Measurements from ENCODE around the gene FUT4.

The FUT4 gene

GRCh38 chr11:94533206-94533605 lies 10.5 kb upstream of the FUT4 start:
- DNase-seq, result no peak
- H3K4me1 ChIP-seq (ENCODE audit: control insufficient read depth, insufficient read depth, low read length, poor library complexity, severe bottlenecking), result no peaks in the 10 kb centered on the region
- H3K27me3 ChIP-seq (replicated peaks; ENCODE audit: control insufficient read depth, insufficient read depth, low read length, poor library complexity, severe bottlenecking), result no peaks in the 10 kb centered on the region
- no peak overlapping the region for H3K27ac ChIP-seq (ENCODE audit: insufficient read depth, low read length, poor library complexity, severe bottlenecking)
- H3K4me3 ChIP-seq (ENCODE audit: insufficient read depth, low read depth, low read length, poor library complexity, severe bottlenecking), result no peak overlapping the region
- H3K9me3 ChIP-seq (ENCODE audit: control insufficient read depth, low read length), result no peaks in the 10 kb centered on the region
- H3K36me3 ChIP-seq (ENCODE audit: control insufficient read depth, insufficient read depth, low read length), result no peaks in the 10 kb centered on the region

GRCh38 chr11:94533696-94534630 lies 9.8 kb upstream of the FUT4 start:
- H3K36me3 ChIP-seq (ENCODE audit: control insufficient read depth, insufficient read depth, low read length), result no peaks in the 10 kb centered on the region
- no peak overlapping the region for H3K27ac ChIP-seq (ENCODE audit: insufficient read depth, low read length, poor library complexity, severe bottlenecking)
- H3K4me3 ChIP-seq (ENCODE audit: insufficient read depth, low read depth, low read length, poor library complexity, severe bottlenecking), result no peak overlapping the region
- no peaks in the 10 kb centered on the region for H3K4me1 ChIP-seq (ENCODE audit: control insufficient read depth, insufficient read depth, low read length, poor library complexity, severe bottlenecking)
- H3K9me3 ChIP-seq (ENCODE audit: control insufficient read depth, low read length), result no peaks in the 10 kb centered on the region
- DNase-seq, result no peak
- no peaks in the 10 kb centered on the region for H3K27me3 ChIP-seq (replicated peaks; ENCODE audit: control insufficient read depth, insufficient read depth, low read length, poor library complexity, severe bottlenecking)

- Histone ChIP-seq H3K4me3 (ENCODE audit: insufficient read depth, low read depth, low read length, poor library complexity, severe bottlenecking) (no peak overlapping the region), H3K36me3 (ENCODE audit: control insufficient read depth, insufficient read depth, low read length) (no peaks in the 10 kb centered on the region), H3K27ac (ENCODE audit: insufficient read depth, low read length, poor library complexity, severe bottlenecking) (no peak overlapping the region), H3K9me3 (ENCODE audit: control insufficient read depth, low read length) (no peaks in the 10 kb centered on the region), H3K4me1 (ENCODE audit: control insufficient read depth, insufficient read depth, low read length, poor library complexity, severe bottlenecking) (no peaks in the 10 kb centered on the region), H3K27me3 (replicated peaks; ENCODE audit: control insufficient read depth, insufficient read depth, low read length, poor library complexity, severe bottlenecking) (no peaks in the 10 kb centered on the region)
- DNase-seq, result no peak
Measured at GRCh38 chr11:94536386-94536785, 7.3 kb upstream of the FUT4 start.

- Histone ChIP-seq H3K27me3 (replicated peaks; ENCODE audit: control insufficient read depth, insufficient read depth, low read length, poor library complexity, severe bottlenecking) (no peaks in the 10 kb centered on the region), H3K9me3 (ENCODE audit: control insufficient read depth, low read length) (no peaks in the 10 kb centered on the region), H3K27ac (ENCODE audit: insufficient read depth, low read length, poor library complexity, severe bottlenecking) (no peak overlapping the region), H3K36me3 (ENCODE audit: control insufficient read depth, insufficient read depth, low read length) (no peaks in the 10 kb centered on the region), H3K4me3 (ENCODE audit: insufficient read depth, low read depth, low read length, poor library complexity, severe bottlenecking) (no peak overlapping the region), H3K4me1 (ENCODE audit: control insufficient read depth, insufficient read depth, low read length, poor library complexity, severe bottlenecking) (no peaks in the 10 kb centered on the region)
- DNase-seq, result no peak
Measured at GRCh38 chr11:94537031-94537600, 6.6 kb upstream of the FUT4 start.

GRCh38 chr11:94539420-94539819 lies 4.3 kb upstream of the FUT4 start:
- peaks cover 4% of the 10 kb centered on the region for H3K4me1 ChIP-seq (ENCODE audit: control insufficient read depth, insufficient read depth, low read length, poor library complexity, severe bottlenecking)

GRCh38 chr11:94544646-94545263 lies 1.0 kb downstream of the FUT4 start:
- H3K36me3 ChIP-seq (ENCODE audit: control insufficient read depth, insufficient read depth, low read length), result no peaks in the 10 kb centered on the region
- H3K27me3 ChIP-seq (replicated peaks; ENCODE audit: control insufficient read depth, insufficient read depth, low read length, poor library complexity, severe bottlenecking), result no peaks in the 10 kb centered on the region
- H3K9me3 ChIP-seq (ENCODE audit: control insufficient read depth, low read length), result no peaks in the 10 kb centered on the region
- peak overlapping the region; percentile 83 for H3K27ac ChIP-seq (ENCODE audit: insufficient read depth, low read length, poor library complexity, severe bottlenecking)
- peaks cover 16% of the 10 kb centered on the region for H3K4me1 ChIP-seq (ENCODE audit: control insufficient read depth, insufficient read depth, low read length, poor library complexity, severe bottlenecking)
- peak overlapping the region; percentile 87 for H3K4me3 ChIP-seq (ENCODE audit: insufficient read depth, low read depth, low read length, poor library complexity, severe bottlenecking)
- DNase-seq, result no peak

More at GRCh38 chr11:94539420-94539819, 4.3 kb upstream of the FUT4 start:
- no peak overlapping the region for H3K4me3 ChIP-seq (ENCODE audit: insufficient read depth, low read depth, low read length, poor library complexity, severe bottlenecking)
- no peak overlapping the region for H3K27ac ChIP-seq (ENCODE audit: insufficient read depth, low read length, poor library complexity, severe bottlenecking)
- no peaks in the 10 kb centered on the region for H3K9me3 ChIP-seq (ENCODE audit: control insufficient read depth, low read length)
- no peaks in the 10 kb centered on the region for H3K27me3 ChIP-seq (replicated peaks; ENCODE audit: control insufficient read depth, insufficient read depth, low read length, poor library complexity, severe bottlenecking)
- no peak for DNase-seq
- no peaks in the 10 kb centered on the region for H3K36me3 ChIP-seq (ENCODE audit: control insufficient read depth, insufficient read depth, low read length)

GRCh38 chr11:94545264-94546161 lies 1.8 kb downstream of the FUT4 start:
- H3K4me1 ChIP-seq (ENCODE audit: control insufficient read depth, insufficient read depth, low read length, poor library complexity, severe bottlenecking), result peaks cover 16% of the 10 kb centered on the region
- H3K27ac ChIP-seq (ENCODE audit: insufficient read depth, low read length, poor library complexity, severe bottlenecking), result no peak overlapping the region
- no peak for DNase-seq
- H3K36me3 ChIP-seq (ENCODE audit: control insufficient read depth, insufficient read depth, low read length), result no peaks in the 10 kb centered on the region
- no peaks in the 10 kb centered on the region for H3K27me3 ChIP-seq (replicated peaks; ENCODE audit: control insufficient read depth, insufficient read depth, low read length, poor library complexity, severe bottlenecking)
- H3K9me3 ChIP-seq (ENCODE audit: control insufficient read depth, low read length), result no peaks in the 10 kb centered on the region
- H3K4me3 ChIP-seq (ENCODE audit: insufficient read depth, low read depth, low read length, poor library complexity, severe bottlenecking), result peak overlapping the region; percentile 87

GRCh38 chr11:94546162-94546470 lies 2.4 kb downstream of the FUT4 start:
- H3K27ac ChIP-seq (ENCODE audit: insufficient read depth, low read length, poor library complexity, severe bottlenecking), result no peak overlapping the region

GRCh38 chr11:94546886-94547285 lies 3.2 kb downstream of the FUT4 start:
- Histone ChIP-seq H3K4me3 (ENCODE audit: insufficient read depth, low read depth, low read length, poor library complexity, severe bottlenecking) (no peak overlapping the region), H3K27me3 (replicated peaks; ENCODE audit: control insufficient read depth, insufficient read depth, low read length, poor library complexity, severe bottlenecking) (no peaks in the 10 kb centered on the region), H3K4me1 (ENCODE audit: control insufficient read depth, insufficient read depth, low read length, poor library complexity, severe bottlenecking) (peaks cover 16% of the 10 kb centered on the region), H3K27ac (ENCODE audit: insufficient read depth, low read length, poor library complexity, severe bottlenecking) (no peak overlapping the region), H3K36me3 (ENCODE audit: control insufficient read depth, insufficient read depth, low read length) (no peaks in the 10 kb centered on the region), H3K9me3 (ENCODE audit: control insufficient read depth, low read length) (no peaks in the 10 kb centered on the region)
- no peak for DNase-seq

More at GRCh38 chr11:94546162-94546470, 2.4 kb downstream of the FUT4 start:
- no peak for DNase-seq
- Histone ChIP-seq H3K36me3 (ENCODE audit: control insufficient read depth, insufficient read depth, low read length) (no peaks in the 10 kb centered on the region), H3K4me3 (ENCODE audit: insufficient read depth, low read depth, low read length, poor library complexity, severe bottlenecking) (no peak overlapping the region), H3K4me1 (ENCODE audit: control insufficient read depth, insufficient read depth, low read length, poor library complexity, severe bottlenecking) (peaks cover 16% of the 10 kb centered on the region), H3K9me3 (ENCODE audit: control insufficient read depth, low read length) (no peaks in the 10 kb centered on the region), H3K27me3 (replicated peaks; ENCODE audit: control insufficient read depth, insufficient read depth, low read length, poor library complexity, severe bottlenecking) (no peaks in the 10 kb centered on the region)

Measured in effector memory CD4-positive, alpha-beta T cell (primary cell).